ENCODE data around the gene UNC79.
"Not testable (repeated sequence)": the region's sequence is repeated elsewhere in the genome, so short reads cannot be mapped to it uniquely, and the experiment has no call there.

The UNC79 gene

GRCh38 chr14:93510056-93510455, 79.3 kb downstream of the UNC79 start:
- Mint-ChIP-seq H3K4me3 (no peak overlapping the region), H3K27ac (ENCODE audit: low read depth) (no peak overlapping the region), H3K36me3 (ENCODE audit: insufficient read depth) (no peaks in the 10 kb centered on the region), H3K4me1 (no peaks in the 10 kb centered on the region), H3K27me3 (peaks cover 41% of the 10 kb centered on the region), H3K9me3 (no peaks in the 10 kb centered on the region)
- DNase-seq (ENCODE audit: low spot score in 2 of 2) (no peak), ATAC-seq (replicated peaks; ENCODE audit: extremely low read depth, poor library complexity, severe bottlenecking) (no peak)

- no peak for DNase-seq (ENCODE audit: low spot score in 2 of 2)
- no peaks in the 10 kb centered on the region for H3K4me1 Mint-ChIP-seq
- no peak overlapping the region for H3K27ac Mint-ChIP-seq (ENCODE audit: low read depth)
- H3K4me3 Mint-ChIP-seq: no peak overlapping the region
- ATAC-seq (replicated peaks; ENCODE audit: extremely low read depth, poor library complexity, severe bottlenecking): no peak
- peaks cover 41% of the 10 kb centered on the region for H3K27me3 Mint-ChIP-seq
- H3K36me3 Mint-ChIP-seq (ENCODE audit: insufficient read depth): no peaks in the 10 kb centered on the region
- no peaks in the 10 kb centered on the region for H3K9me3 Mint-ChIP-seq
Observed at GRCh38 chr14:93511001-93511400, 80.3 kb downstream of the UNC79 start.

- Mint-ChIP-seq H3K4me3 (no peak overlapping the region), H3K9me3 (peaks cover 20% of the 10 kb centered on the region), H3K27ac (ENCODE audit: low read depth) (no peak overlapping the region), H3K4me1 (no peaks in the 10 kb centered on the region), H3K36me3 (ENCODE audit: insufficient read depth) (no peaks in the 10 kb centered on the region), H3K27me3 (peaks cover 14% of the 10 kb centered on the region)
- DNase-seq (ENCODE audit: low spot score in 2 of 2): no peak
- ATAC-seq (replicated peaks; ENCODE audit: extremely low read depth, poor library complexity, severe bottlenecking): no peak
Observed at GRCh38 chr14:93520053-93520607, 89.4 kb downstream of the UNC79 start.

GRCh38 chr14:93522221-93522620, 91.5 kb downstream of the UNC79 start:
- Mint-ChIP-seq H3K4me3 (no peak overlapping the region), H3K9me3 (peaks cover 20% of the 10 kb centered on the region), H3K27me3 (peaks cover 23% of the 10 kb centered on the region), H3K4me1 (no peaks in the 10 kb centered on the region), H3K27ac (ENCODE audit: low read depth) (no peak overlapping the region), H3K36me3 (ENCODE audit: insufficient read depth) (no peaks in the 10 kb centered on the region)
- ATAC-seq (replicated peaks; ENCODE audit: extremely low read depth, poor library complexity, severe bottlenecking) (no peak), DNase-seq (ENCODE audit: low spot score in 2 of 2) (no peak)

GRCh38 chr14:93525216-93525615, 94.5 kb downstream of the UNC79 start:
- not testable (repeated sequence) for DNase-seq (ENCODE audit: low spot score in 2 of 2); H3K4me1 Mint-ChIP-seq; ATAC-seq (replicated peaks; ENCODE audit: extremely low read depth, poor library complexity, severe bottlenecking); H3K4me3 Mint-ChIP-seq; H3K27ac Mint-ChIP-seq (ENCODE audit: low read depth); H3K36me3 Mint-ChIP-seq (ENCODE audit: insufficient read depth)
- H3K27me3 Mint-ChIP-seq: peaks cover 25% of the 10 kb centered on the region
- peaks cover 14% of the 10 kb centered on the region for H3K9me3 Mint-ChIP-seq

GRCh38 chr14:93525696-93526451, 95.1 kb downstream of the UNC79 start:
- Mint-ChIP-seq H3K4me3 (no peak overlapping the region), H3K36me3 (ENCODE audit: insufficient read depth) (no peaks in the 10 kb centered on the region), H3K9me3 (peaks cover 7% of the 10 kb centered on the region), H3K4me1 (no peaks in the 10 kb centered on the region), H3K27ac (ENCODE audit: low read depth) (no peak overlapping the region), H3K27me3 (peaks cover 30% of the 10 kb centered on the region)
- ATAC-seq (replicated peaks; ENCODE audit: extremely low read depth, poor library complexity, severe bottlenecking): no peak
- DNase-seq (ENCODE audit: low spot score in 2 of 2): no peak

- Mint-ChIP-seq H3K27me3 (peaks cover 30% of the 10 kb centered on the region), H3K9me3 (no peaks in the 10 kb centered on the region), H3K4me3 (no peak overlapping the region), H3K36me3 (ENCODE audit: insufficient read depth) (no peaks in the 10 kb centered on the region), H3K27ac (ENCODE audit: low read depth) (no peak overlapping the region), H3K4me1 (no peaks in the 10 kb centered on the region)
- ATAC-seq (replicated peaks; ENCODE audit: extremely low read depth, poor library complexity, severe bottlenecking) (no peak), DNase-seq (ENCODE audit: low spot score in 2 of 2) (no peak)
Observed at GRCh38 chr14:93527203-93527607, 96.5 kb downstream of the UNC79 start.

- Mint-ChIP-seq H3K27me3 (peaks cover 30% of the 10 kb centered on the region), H3K36me3 (ENCODE audit: insufficient read depth) (no peaks in the 10 kb centered on the region)
Observed at GRCh38 chr14:93528884-93529558, 98.3 kb downstream of the UNC79 start.

GRCh38 chr14:93531644-93532043, 100.9 kb downstream of the UNC79 start:
- ATAC-seq (replicated peaks; ENCODE audit: extremely low read depth, poor library complexity, severe bottlenecking) (no peak), DNase-seq (ENCODE audit: low spot score in 2 of 2) (no peak)
- Mint-ChIP-seq H3K4me1 (no peaks in the 10 kb centered on the region), H3K27me3 (peaks cover 34% of the 10 kb centered on the region), H3K9me3 (no peaks in the 10 kb centered on the region), H3K27ac (ENCODE audit: low read depth) (no peak overlapping the region), H3K36me3 (ENCODE audit: insufficient read depth) (no peaks in the 10 kb centered on the region), H3K4me3 (no peak overlapping the region)

More at GRCh38 chr14:93528884-93529558, 98.3 kb downstream of the UNC79 start:
- H3K27ac Mint-ChIP-seq (ENCODE audit: low read depth): no peak overlapping the region
- no peaks in the 10 kb centered on the region for H3K9me3 Mint-ChIP-seq
- ATAC-seq (replicated peaks; ENCODE audit: extremely low read depth, poor library complexity, severe bottlenecking): no peak
- DNase-seq (ENCODE audit: low spot score in 2 of 2): no peak
- H3K4me3 Mint-ChIP-seq: no peak overlapping the region
- no peaks in the 10 kb centered on the region for H3K4me1 Mint-ChIP-seq

GRCh38 chr14:93532541-93532940, 101.8 kb downstream of the UNC79 start:
- H3K27ac Mint-ChIP-seq (ENCODE audit: low read depth): no peak overlapping the region
- no peaks in the 10 kb centered on the region for H3K9me3 Mint-ChIP-seq
- ATAC-seq (replicated peaks; ENCODE audit: extremely low read depth, poor library complexity, severe bottlenecking) (no peak), DNase-seq (ENCODE audit: low spot score in 2 of 2) (no peak)
- H3K36me3 Mint-ChIP-seq (ENCODE audit: insufficient read depth): no peaks in the 10 kb centered on the region
- H3K4me3 Mint-ChIP-seq: no peak overlapping the region
- H3K4me1 Mint-ChIP-seq: no peaks in the 10 kb centered on the region
- H3K27me3 Mint-ChIP-seq: peaks cover 43% of the 10 kb centered on the region

GRCh38 chr14:93533437-93533836, 102.7 kb downstream of the UNC79 start:
- DNase-seq (ENCODE audit: low spot score in 2 of 2) (no peak), ATAC-seq (replicated peaks; ENCODE audit: extremely low read depth, poor library complexity, severe bottlenecking) (no peak)
- Mint-ChIP-seq H3K9me3 (no peaks in the 10 kb centered on the region), H3K27ac (ENCODE audit: low read depth) (no peak overlapping the region), H3K4me3 (no peak overlapping the region), H3K4me1 (no peaks in the 10 kb centered on the region), H3K27me3 (peaks cover 52% of the 10 kb centered on the region), H3K36me3 (ENCODE audit: insufficient read depth) (no peaks in the 10 kb centered on the region)

- H3K27me3 Mint-ChIP-seq: peaks cover 56% of the 10 kb centered on the region
- no peaks in the 10 kb centered on the region for H3K9me3 Mint-ChIP-seq
- H3K36me3 Mint-ChIP-seq (ENCODE audit: insufficient read depth): no peaks in the 10 kb centered on the region
- no peak overlapping the region for H3K4me3 Mint-ChIP-seq
- H3K27ac Mint-ChIP-seq (ENCODE audit: low read depth): no peak overlapping the region
- DNase-seq (ENCODE audit: low spot score in 2 of 2): no peak
- ATAC-seq (replicated peaks; ENCODE audit: extremely low read depth, poor library complexity, severe bottlenecking): no peak
- H3K4me1 Mint-ChIP-seq: no peaks in the 10 kb centered on the region
Observed at GRCh38 chr14:93533842-93534241, 103.1 kb downstream of the UNC79 start.

- H3K27ac Mint-ChIP-seq (ENCODE audit: low read depth): no peak overlapping the region
- no peak overlapping the region for H3K4me3 Mint-ChIP-seq
- no peaks in the 10 kb centered on the region for H3K36me3 Mint-ChIP-seq (ENCODE audit: insufficient read depth)
- H3K27me3 Mint-ChIP-seq: peaks cover 42% of the 10 kb centered on the region
- H3K4me1 Mint-ChIP-seq: no peaks in the 10 kb centered on the region
- DNase-seq (ENCODE audit: low spot score in 2 of 2) (no peak), ATAC-seq (replicated peaks; ENCODE audit: extremely low read depth, poor library complexity, severe bottlenecking) (no peak)
- no peaks in the 10 kb centered on the region for H3K9me3 Mint-ChIP-seq
Observed at GRCh38 chr14:93535537-93535936, 104.8 kb downstream of the UNC79 start.
